Colonic mucosa (tissue), 4 donors: Measurements from ENCODE around the gene PRKAG3. TPM values are rescaled to one million over a fixed set of nuclear protein-coding genes. Genes with fewer than 3 reads are reported as not detected.

ENCODE experiments used
- DNase-seq: peaks from one replicate; pipeline ENCODE4 v3.0.0-alpha.2; 2020
- H3K27ac ChIP-seq: fragments of 200-600 bp; one replicate; pipeline ENCODE4 v1.8.0; 2021
- H3K27me3 ChIP-seq: fragments of 200-600 bp; one replicate; pipeline ENCODE4 v1.8.0; 2021
- H3K36me3 ChIP-seq: fragments of 200-600 bp; one replicate; pipeline ENCODE4 v1.8.0; 2021
- H3K4me1 ChIP-seq: fragments of 200-600 bp; one replicate; pipeline ENCODE4 v1.8.0; 2021; ENCODE audit warnings: mild to moderate bottlenecking
- H3K4me3 ChIP-seq: fragments of 200-600 bp; one replicate; pipeline ENCODE4 v1.8.0; 2021
- H3K9ac ChIP-seq, 2 donors: one replicate each; pipeline ENCODE4 v1.7.0; 2013; ENCODE audit warnings: control low read depth in 2 of 2, low read depth in 2 of 2, low read length in 2 of 2
- H3K9me3 ChIP-seq: fragments of 200-600 bp; one replicate; pipeline ENCODE4 v1.8.0; 2021
- intact Hi-C: fragments of 100-400 bp; cut with DNase I; formaldehyde crosslinking; loops from one replicate; pipeline ENCODE4 v1.14.1; 2022
- total RNA-seq, 2 donors: library from RNA; stranded (reverse); fragmentation: NEBNext Ultra II Directional in 1 of 2; extraction: Animal tissue kit (Norgen Biotek cat#: 25700) in 1 of 2; gene quantifications; one replicate each; pipeline ENCODE4 v1.2.1, GENCODE V29; 2021
- TF ChIP-seq, protein P1 (sequence below): fragments of 200-600 bp; IDR thresholded peaks from one replicate; pipeline ENCODE4 v1.8.0; 2022; ENCODE audit warnings: antibody characterized with exemption, mild to moderate bottlenecking
- donor health status: healthy.
- donor health status: DM: no; HTN: no; CAD: no.
- donor health status: DM: no; HTN: no; CAD: no.

Gene PRKAG3
- total RNA-seq, 2 donors from 2014 or later: not detected

DNA sequence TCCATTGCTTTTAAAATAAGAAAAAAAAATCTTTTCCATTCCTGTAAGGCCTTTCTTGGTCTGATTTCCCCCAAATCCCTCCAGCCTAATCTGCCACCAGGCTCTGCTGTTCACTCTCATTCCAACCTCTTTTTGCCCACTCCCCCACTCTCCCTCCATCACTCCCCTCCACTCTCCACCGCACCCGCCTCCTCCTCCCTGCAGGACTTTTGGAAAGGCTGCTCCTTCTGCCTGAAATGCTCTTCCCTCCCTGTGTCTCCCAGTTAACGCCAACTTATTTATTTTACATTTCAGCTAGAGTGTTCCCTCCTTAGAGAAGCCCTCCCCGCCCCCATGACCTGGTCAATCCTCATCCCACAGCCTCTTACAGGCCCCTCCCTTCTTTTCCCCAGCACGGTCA, 23.3 kb upstream of the PRKAG3 start:
- no peaks in the 10 kb centered on the region for H3K36me3 ChIP-seq
- H3K27me3 ChIP-seq: peaks cover 41% of the 10 kb centered on the region
- intact Hi-C loops: no loop called here
- H3K9me3 ChIP-seq: no peaks in the 10 kb centered on the region
- no peaks in the 10 kb centered on the region for H3K4me1 ChIP-seq
- TF ChIP-seq, protein P1, sequence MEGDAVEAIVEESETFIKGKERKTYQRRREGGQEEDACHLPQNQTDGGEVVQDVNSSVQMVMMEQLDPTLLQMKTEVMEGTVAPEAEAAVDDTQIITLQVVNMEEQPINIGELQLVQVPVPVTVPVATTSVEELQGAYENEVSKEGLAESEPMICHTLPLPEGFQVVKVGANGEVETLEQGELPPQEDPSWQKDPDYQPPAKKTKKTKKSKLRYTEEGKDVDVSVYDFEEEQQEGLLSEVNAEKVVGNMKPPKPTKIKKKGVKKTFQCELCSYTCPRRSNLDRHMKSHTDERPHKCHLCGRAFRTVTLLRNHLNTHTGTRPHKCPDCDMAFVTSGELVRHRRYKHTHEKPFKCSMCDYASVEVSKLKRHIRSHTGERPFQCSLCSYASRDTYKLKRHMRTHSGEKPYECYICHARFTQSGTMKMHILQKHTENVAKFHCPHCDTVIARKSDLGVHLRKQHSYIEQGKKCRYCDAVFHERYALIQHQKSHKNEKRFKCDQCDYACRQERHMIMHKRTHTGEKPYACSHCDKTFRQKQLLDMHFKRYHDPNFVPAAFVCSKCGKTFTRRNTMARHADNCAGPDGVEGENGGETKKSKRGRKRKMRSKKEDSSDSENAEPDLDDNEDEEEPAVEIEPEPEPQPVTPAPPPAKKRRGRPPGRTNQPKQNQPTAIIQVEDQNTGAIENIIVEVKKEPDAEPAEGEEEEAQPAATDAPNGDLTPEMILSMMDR: no peak
- no peak overlapping the region for H3K9ac ChIP-seq
- no peak overlapping the region for H3K4me3 ChIP-seq
- DNase-seq: no peak
- no peak overlapping the region for H3K27ac ChIP-seq

DNA sequence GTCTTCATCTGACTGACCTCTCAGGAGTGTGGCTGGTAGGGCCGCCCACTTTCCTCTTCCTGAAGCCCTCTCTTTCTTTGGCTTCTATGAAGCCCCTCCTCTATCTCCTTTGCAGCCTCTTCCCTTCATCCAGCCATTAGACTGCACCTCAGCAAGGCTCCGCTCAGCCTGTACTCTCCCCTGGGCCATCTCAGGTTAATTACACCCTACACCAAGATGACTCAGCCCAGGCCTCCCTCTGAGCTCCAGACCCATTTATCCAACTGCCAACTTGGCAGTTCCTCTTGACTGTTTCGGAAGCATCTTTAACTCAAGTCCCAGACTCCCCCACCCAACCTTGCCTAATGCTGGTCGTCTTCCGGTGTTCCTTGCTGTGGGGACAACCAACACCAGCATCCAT, 22.2 kb upstream of the PRKAG3 start:
- Histone ChIP-seq H3K4me1 (no peaks in the 10 kb centered on the region), H3K4me3 (no peak overlapping the region), H3K36me3 (no peaks in the 10 kb centered on the region), H3K9ac (no peak overlapping the region), H3K27me3 (peaks cover 33% of the 10 kb centered on the region), H3K9me3 (no peaks in the 10 kb centered on the region), H3K27ac (no peak overlapping the region)
- no peak for DNase-seq
- intact Hi-C loops: no loop called here
- TF ChIP-seq, protein P1: no peak

- TF ChIP-seq, protein P1: peak; percentile 57
- DNase-seq: peak; percentile 56
- no peaks in the 10 kb centered on the region for H3K36me3 ChIP-seq
- H3K27ac ChIP-seq: no peak overlapping the region
- H3K27me3 ChIP-seq: peaks cover 26% of the 10 kb centered on the region
- no peaks in the 10 kb centered on the region for H3K4me1 ChIP-seq
- H3K9ac ChIP-seq: no peak overlapping the region
- intact Hi-C loops: no loop called here
- no peak overlapping the region for H3K4me3 ChIP-seq
- H3K9me3 ChIP-seq: no peaks in the 10 kb centered on the region
Measured at GRCh38 chr2:218852911-218853667, 21.5 kb upstream of the PRKAG3 start.

DNA sequence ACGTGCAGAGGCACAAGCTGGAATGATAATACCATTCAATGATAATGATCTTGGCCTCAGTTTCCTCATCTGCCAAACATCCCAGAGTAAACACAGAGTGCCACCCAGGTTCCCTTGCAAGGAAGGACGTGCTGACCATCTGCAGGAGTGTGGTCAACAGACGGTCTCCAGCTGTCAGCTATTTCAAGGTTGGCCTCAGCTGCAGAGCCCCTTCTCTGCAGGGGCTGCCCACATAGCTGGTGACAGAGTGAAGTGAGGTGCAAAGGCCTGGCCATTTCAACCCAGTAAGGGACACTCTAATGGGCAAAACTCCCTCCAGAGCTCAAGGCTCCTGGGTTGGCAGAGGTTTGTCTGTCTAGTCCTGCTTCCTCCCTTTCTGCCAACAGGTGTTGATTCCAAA, 19.7 kb upstream of the PRKAG3 start:
- Histone ChIP-seq H3K27me3 (peaks cover 15% of the 10 kb centered on the region), H3K4me3 (no peak overlapping the region), H3K9me3 (no peaks in the 10 kb centered on the region), H3K36me3 (no peaks in the 10 kb centered on the region), H3K4me1 (no peaks in the 10 kb centered on the region), H3K9ac (no peak overlapping the region), H3K27ac (no peak overlapping the region)
- intact Hi-C loops: no loop called here
- TF ChIP-seq, protein P1: no peak
- DNase-seq: no peak

GRCh38 chr2:218850796-218851195, 19.2 kb upstream of the PRKAG3 start:
- intact Hi-C loops: no loop called here
- no peaks in the 10 kb centered on the region for H3K36me3 ChIP-seq
- no peak for DNase-seq

More at GRCh38 chr2:218850796-218851195, 19.2 kb upstream of the PRKAG3 start:
- Histone ChIP-seq H3K27ac (no peak overlapping the region), H3K4me1 (no peaks in the 10 kb centered on the region), H3K4me3 (no peak overlapping the region), H3K9me3 (no peaks in the 10 kb centered on the region), H3K9ac (no peak overlapping the region), H3K27me3 (peaks cover 15% of the 10 kb centered on the region)
- TF ChIP-seq, protein P1: no peak
